Subcutaneous abdominal adipose tissue (tissue), 5 donors: ENCODE data around the gene CNTNAP2.

Source experiments
- H3K27ac ChIP-seq: one replicate; pipeline ENCODE4 v1.7.0; 2013; ENCODE audit warnings: low read depth, mild to moderate bottlenecking, inconsistent platforms, low read length, moderate library complexity
- H3K27me3 ChIP-seq, 5 donors: one replicate each; pipeline ENCODE4 v1.7.0; 2013; ENCODE audit warnings: low read length in 5 of 5, inconsistent platforms in 1 of 5; ENCODE audit not compliant: control insufficient read depth in 5 of 5, insufficient read depth in 4 of 5
- H3K36me3 ChIP-seq, 5 donors: one replicate each; pipeline ENCODE4 v1.7.0; 2013; ENCODE audit warnings: low read length in 5 of 5; ENCODE audit not compliant: control insufficient read depth in 5 of 5, insufficient read depth in 5 of 5
- H3K4me1 ChIP-seq, 5 donors: one replicate each; pipeline ENCODE4 v1.7.0; 2013; ENCODE audit warnings: low read length in 5 of 5, mild to moderate bottlenecking in 3 of 5, moderate library complexity in 1 of 5; ENCODE audit not compliant: control insufficient read depth in 5 of 5, insufficient read depth in 5 of 5
- H3K4me3 ChIP-seq, 5 donors: one replicate each; pipeline ENCODE4 v1.7.0; 2013; ENCODE audit warnings: low read length in 5 of 5, low read depth in 1 of 5
- H3K9ac ChIP-seq, 5 donors: one replicate each; pipeline ENCODE4 v1.7.0; 2013; ENCODE audit warnings: low read length in 5 of 5, mild to moderate bottlenecking in 4 of 5, moderate library complexity in 3 of 5
- H3K9me3 ChIP-seq, 5 donors: one replicate each; pipeline ENCODE4 v1.7.0; 2013; ENCODE audit warnings: low read length in 5 of 5; ENCODE audit not compliant: control insufficient read depth in 5 of 5
- donor health status: healthy.
- donor health status: healthy.
- donor health status: healthy.
- donor health status: healthy.
- donor health status: healthy.

The CNTNAP2 gene

DNA sequence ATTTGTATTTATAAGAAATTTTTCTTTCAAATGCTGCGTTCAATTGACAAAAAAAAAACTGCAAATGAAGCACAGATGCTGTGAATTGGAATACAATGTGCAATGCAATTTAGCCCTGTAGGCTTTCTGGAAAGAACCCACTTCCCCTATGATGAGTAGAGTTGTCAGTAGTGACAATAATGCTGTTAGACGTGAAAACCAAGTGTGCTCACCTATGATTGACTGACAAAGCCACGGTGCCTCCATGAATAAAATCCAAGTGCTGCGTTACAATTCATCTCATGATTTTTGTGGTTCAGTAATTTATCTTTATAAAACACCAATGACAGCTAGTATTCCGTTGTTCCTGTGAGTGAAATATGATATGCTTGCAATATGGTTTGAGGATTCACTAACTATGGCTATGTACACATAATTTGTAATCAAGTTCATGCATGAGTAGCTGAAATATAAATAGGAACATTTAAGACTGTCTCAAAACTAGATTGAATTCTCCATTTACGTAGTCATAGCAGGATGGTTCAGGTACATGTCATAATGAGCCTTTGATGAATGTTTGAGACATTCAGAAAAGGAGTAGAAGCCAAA is 1160.3 kb downstream of the CNTNAP2 start:
- no peaks in the 10 kb centered on the region for H3K36me3 ChIP-seq
- H3K27ac ChIP-seq, result no peak overlapping the region
- no peak overlapping the region for H3K4me3 ChIP-seq
- H3K9me3 ChIP-seq, result peaks cover 0 to 4% (median 0%) of the 10 kb centered on the region in 5 donors
- no peaks in the 10 kb centered on the region for H3K27me3 ChIP-seq
- no peak overlapping the region for H3K9ac ChIP-seq
- H3K4me1 ChIP-seq, result no peaks in the 10 kb centered on the region

- H3K36me3 ChIP-seq, result no peaks in the 10 kb centered on the region
- no peak overlapping the region for H3K9ac ChIP-seq
- no peaks in the 10 kb centered on the region for H3K4me1 ChIP-seq
- no peak overlapping the region for H3K4me3 ChIP-seq
- H3K9me3 ChIP-seq, result no peaks in the 10 kb centered on the region
- H3K27me3 ChIP-seq, result no peaks in the 10 kb centered on the region
- H3K27ac ChIP-seq, result no peak overlapping the region
These were observed 1162.9 kb downstream of the CNTNAP2 start for GRCh38 chr7:147279514-147279913.

DNA sequence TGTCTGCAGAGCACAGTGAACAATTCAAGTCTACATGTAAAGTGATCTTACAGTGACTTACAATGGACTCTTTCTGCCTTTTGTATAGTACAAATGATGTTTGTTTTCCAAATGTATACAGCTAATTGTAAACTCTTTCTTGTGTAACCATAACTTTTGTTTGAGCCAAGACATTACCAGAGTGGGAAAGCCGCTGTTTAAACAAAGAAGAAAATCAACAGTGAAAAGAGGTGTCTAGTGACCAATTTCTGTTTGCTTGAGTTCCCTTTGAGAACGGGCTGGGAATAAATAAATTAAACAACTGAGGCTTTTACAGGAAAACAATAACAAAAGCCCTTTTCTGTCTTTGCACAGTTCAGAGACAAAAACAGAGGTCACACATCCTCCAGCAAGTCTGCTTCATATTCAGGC is 1163.4 kb downstream of the CNTNAP2 start:
- no peak overlapping the region for H3K4me3 ChIP-seq

GRCh38 chr7:147282204-147282603 is 1165.6 kb downstream of the CNTNAP2 start:
- no peaks in the 10 kb centered on the region for H3K27me3 ChIP-seq
- H3K4me1 ChIP-seq, result no peaks in the 10 kb centered on the region
- no peak overlapping the region for H3K27ac ChIP-seq
- no peaks in the 10 kb centered on the region for H3K9me3 ChIP-seq
- no peaks in the 10 kb centered on the region for H3K36me3 ChIP-seq
- no peak overlapping the region for H3K4me3 ChIP-seq
- H3K9ac ChIP-seq, result no peak overlapping the region

More for the DNA sequence above, 1163.4 kb downstream of the CNTNAP2 start:
- Histone ChIP-seq H3K36me3 (no peaks in the 10 kb centered on the region), H3K9ac (no peak overlapping the region), H3K9me3 (no peaks in the 10 kb centered on the region), H3K27me3 (no peaks in the 10 kb centered on the region), H3K4me1 (no peaks in the 10 kb centered on the region), H3K27ac (no peak overlapping the region)

DNA sequence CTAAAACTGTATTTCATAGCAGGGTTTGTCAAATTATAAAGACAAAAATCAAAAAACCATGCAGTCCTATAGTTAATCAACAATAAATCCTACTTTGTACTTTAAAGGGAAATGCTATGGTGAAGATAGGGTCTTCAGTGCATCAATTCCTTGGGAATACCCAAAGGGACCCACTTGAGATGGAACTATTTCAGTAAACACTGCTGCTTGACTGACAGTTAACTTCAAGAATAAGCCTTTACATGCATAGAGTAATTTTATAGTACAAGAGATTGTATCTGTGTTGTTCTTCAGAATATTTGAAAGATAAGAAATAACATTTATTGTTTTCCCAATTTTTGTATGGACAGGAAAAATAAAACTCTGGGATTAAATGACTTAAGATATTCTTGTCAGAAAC is 1179.6 kb downstream of the CNTNAP2 start:
- H3K9me3 ChIP-seq, result no peaks in the 10 kb centered on the region

GRCh38 chr7:147296986-147297385 is 1180.4 kb downstream of the CNTNAP2 start:
- no peaks in the 10 kb centered on the region for H3K9me3 ChIP-seq
- H3K36me3 ChIP-seq, result no peaks in the 10 kb centered on the region
- no peaks in the 10 kb centered on the region for H3K27me3 ChIP-seq
- no peak overlapping the region for H3K27ac ChIP-seq
- H3K4me1 ChIP-seq, result no peaks in the 10 kb centered on the region
- H3K4me3 ChIP-seq, result no peak overlapping the region
- no peak overlapping the region for H3K9ac ChIP-seq

More for the DNA sequence above, 1179.6 kb downstream of the CNTNAP2 start:
- no peaks in the 10 kb centered on the region for H3K4me1 ChIP-seq
- no peak overlapping the region for H3K9ac ChIP-seq
- no peak overlapping the region for H3K27ac ChIP-seq
- H3K27me3 ChIP-seq, result no peaks in the 10 kb centered on the region
- H3K36me3 ChIP-seq, result no peaks in the 10 kb centered on the region
- H3K4me3 ChIP-seq, result no peak overlapping the region

- Histone ChIP-seq H3K4me1 (no peaks in the 10 kb centered on the region), H3K9me3 (peaks cover 0 to under 1% (median 0%) of the 10 kb centered on the region in 5 donors), H3K9ac (no peak overlapping the region), H3K36me3 (no peaks in the 10 kb centered on the region), H3K27ac (no peak overlapping the region), H3K4me3 (no peak overlapping the region), H3K27me3 (no peaks in the 10 kb centered on the region)
These were observed 1182.0 kb downstream of the CNTNAP2 start for GRCh38 chr7:147298611-147299043.

DNA sequence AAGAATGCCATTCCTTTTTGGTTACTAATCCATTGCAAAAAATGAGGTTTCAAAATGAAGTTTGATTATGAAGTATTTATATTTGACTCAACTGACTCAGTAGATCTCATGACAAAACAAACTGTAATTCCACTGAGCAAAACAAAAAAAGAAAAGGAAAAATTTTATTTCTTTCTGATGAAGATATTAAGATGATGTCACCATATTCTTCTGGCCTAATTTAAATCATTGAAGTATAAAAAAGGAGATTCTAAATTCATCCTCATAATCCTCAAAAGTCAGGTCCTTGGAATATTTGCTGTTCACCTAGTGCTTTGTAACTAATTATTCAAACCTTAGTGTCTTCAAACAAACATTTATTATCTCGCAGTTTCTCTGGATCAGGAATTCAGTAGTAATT is 1183.7 kb downstream of the CNTNAP2 start:
- H3K36me3 ChIP-seq, result no peaks in the 10 kb centered on the region
- H3K4me1 ChIP-seq, result no peaks in the 10 kb centered on the region
- H3K27me3 ChIP-seq, result no peaks in the 10 kb centered on the region
- no peak overlapping the region for H3K27ac ChIP-seq
- no peak overlapping the region for H3K9ac ChIP-seq
- H3K4me3 ChIP-seq, result no peak overlapping the region
- peaks cover 0 to 2% (median 0%) of the 10 kb centered on the region in 5 donors for H3K9me3 ChIP-seq

DNA sequence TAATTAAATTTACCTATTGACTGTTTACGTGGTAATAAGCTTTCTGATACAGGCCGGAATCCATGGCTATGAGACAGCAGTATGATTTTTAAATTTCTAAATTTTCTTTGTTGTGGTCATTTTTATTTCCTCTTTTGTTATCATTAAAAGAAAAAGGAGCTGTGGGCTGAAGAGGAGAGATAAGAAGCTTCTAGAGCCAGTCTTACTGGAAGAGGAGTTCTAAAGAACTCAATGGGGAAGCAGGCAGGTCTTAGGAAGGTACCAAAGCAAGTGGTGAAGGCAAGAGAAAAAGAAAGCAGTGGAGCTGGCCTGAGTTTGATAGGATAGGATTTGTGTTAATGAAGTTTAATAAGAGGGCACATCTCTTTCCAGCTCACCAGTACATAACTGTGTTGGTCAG is 1187.8 kb downstream of the CNTNAP2 start:
- peaks cover 0 to 2% (median 0%) of the 10 kb centered on the region in 5 donors for H3K9me3 ChIP-seq
- no peaks in the 10 kb centered on the region for H3K36me3 ChIP-seq
- H3K27me3 ChIP-seq, result no peaks in the 10 kb centered on the region
- H3K27ac ChIP-seq, result no peak overlapping the region
- H3K4me1 ChIP-seq, result no peaks in the 10 kb centered on the region
- H3K9ac ChIP-seq, result no peak overlapping the region
- H3K4me3 ChIP-seq, result no peak overlapping the region

GRCh38 chr7:147305827-147306226 is 1189.2 kb downstream of the CNTNAP2 start:
- Histone ChIP-seq H3K9me3 (peaks cover 0 to 2% (median 0%) of the 10 kb centered on the region in 5 donors), H3K9ac (no peak overlapping the region), H3K36me3 (no peaks in the 10 kb centered on the region), H3K4me1 (no peaks in the 10 kb centered on the region), H3K4me3 (no peak overlapping the region), H3K27me3 (no peaks in the 10 kb centered on the region), H3K27ac (no peak overlapping the region)
